ENCODE results near the gene RBM15.

DNA sequence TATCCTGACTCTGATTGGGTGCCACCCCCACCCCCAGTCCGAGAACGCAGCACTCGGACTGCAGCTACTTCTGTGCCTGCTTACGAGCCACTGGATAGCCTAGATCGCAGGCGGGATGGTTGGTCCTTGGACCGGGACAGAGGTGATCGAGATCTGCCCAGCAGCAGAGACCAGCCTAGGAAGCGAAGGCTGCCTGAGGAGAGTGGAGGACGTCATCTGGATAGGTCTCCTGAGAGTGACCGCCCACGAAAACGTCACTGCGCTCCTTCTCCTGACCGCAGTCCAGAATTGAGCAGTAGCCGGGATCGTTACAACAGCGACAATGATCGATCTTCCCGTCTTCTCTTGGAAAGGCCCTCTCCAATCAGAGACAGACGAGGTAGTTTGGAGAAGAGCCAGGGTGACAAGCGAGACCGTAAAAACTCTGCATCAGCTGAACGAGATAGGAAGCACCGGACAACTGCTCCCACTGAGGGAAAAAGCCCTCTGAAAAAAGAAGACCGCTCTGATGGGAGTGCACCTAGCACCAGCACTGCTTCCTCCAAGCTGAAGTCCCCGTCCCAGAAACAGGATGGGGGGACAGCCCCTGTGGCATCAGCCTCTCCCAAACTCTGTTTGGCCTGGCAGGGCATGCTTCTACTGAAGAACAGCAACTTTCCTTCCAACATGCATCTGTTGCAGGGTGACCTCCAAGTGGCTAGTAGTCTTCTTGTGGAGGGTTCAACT is 2.1 kb downstream of the RBM15 start:
- TF ChIP-seq CTCF (IDR thresholded peaks at IDR 0.05; ENCODE audit: low read depth, low read length, poor library complexity, severe bottlenecking): no peak
- no peak for TF ChIP-seq EZH2phosphoT487 (IDR thresholded peaks at IDR 0.05; ENCODE audit: borderline replicate concordance, low read length)
